WI38 (cell line): ENCODE measurements around the gene NKTR.

Experiments used
- H3K4me3 ChIP-seq: 2 replicates; pipeline ENCODE4 v1.5.1; 2011; ENCODE audit warnings: low read depth, mild to moderate bottlenecking, control low read depth, low read length
- CTCF ChIP-seq: IDR thresholded peaks from 2 replicates; pipeline ENCODE4 v1.5.1; 2012; ENCODE audit warnings: low read depth, mild to moderate bottlenecking, control low read depth, low read length

NKTR gene

GRCh38 chr3:42612928-42613327 lies 12.4 kb downstream of the NKTR start:
- H3K4me3 ChIP-seq = no peak overlapping the region
- TF ChIP-seq CTCF = no peak

GRCh38 chr3:42613462-42613861 lies 13.0 kb downstream of the NKTR start:
- TF ChIP-seq CTCF = peak; percentile 24; the same call in 1 of the 2 replicates
- no peak overlapping the region for H3K4me3 ChIP-seq

- no peak for TF ChIP-seq CTCF
- no peak overlapping the region for H3K4me3 ChIP-seq
Measured at GRCh38 chr3:42631620-42632019, 31.1 kb downstream of the NKTR start.

- H3K4me3 ChIP-seq = no peak overlapping the region
- no peak for TF ChIP-seq CTCF
Measured at GRCh38 chr3:42632146-42632545, 31.7 kb downstream of the NKTR start.

GRCh38 chr3:42633544-42633943 lies 33.1 kb downstream of the NKTR start:
- H3K4me3 ChIP-seq = no peak overlapping the region
- no peak for TF ChIP-seq CTCF

GRCh38 chr3:42635111-42635510 lies 34.6 kb downstream of the NKTR start:
- TF ChIP-seq CTCF = no peak
- H3K4me3 ChIP-seq = no peak overlapping the region

GRCh38 chr3:42637001-42637400 lies 36.5 kb downstream of the NKTR start:
- no peak overlapping the region for H3K4me3 ChIP-seq
- no peak for TF ChIP-seq CTCF
